Activated CD4-positive, alpha-beta T cell treated with anti-CD3 and anti-CD28 coated beads, Interleukin-2, amount 10 ng/mL, durations not matched to agents 7 days and 5 days (primary cell): ENCODE data around the gene ERFL. TPM values are rescaled to one million over a fixed set of nuclear protein-coding genes. Genes with fewer than 3 reads are reported as not detected.
A peak's percentile ranks its signal among the peaks of the same experiment; 100 is the strongest.

Experiments
- CTCF ChIA-PET: fragments of 350-600 bp; sonication (Branson Sonifier 250); formaldehyde crosslinking; loops from one replicate; lab custom pipeline; 2021; ENCODE audit warnings: antibody characterized with exemption; lab: Charles Lee
- POLR2A ChIA-PET: fragments of 350-600 bp; sonication (Branson Sonifier 250); formaldehyde crosslinking; loops from one replicate; lab custom pipeline; 2021; ENCODE audit warnings: antibody characterized with exemption; lab: Charles Lee
- DNase-seq: peaks from one replicate; pipeline ENCODE4 v3.0.0-alpha.2; 2020
- H3K27ac Mint-ChIP-seq: one replicate; pipeline ENCODE4 v1.8.0; 2021; ENCODE audit warnings: mild to moderate bottlenecking, moderate library complexity, mixed read lengths
- H3K27me3 Mint-ChIP-seq: one replicate; pipeline ENCODE4 v1.8.0; 2021; ENCODE audit warnings: mixed read lengths
- H3K36me3 Mint-ChIP-seq: one replicate; pipeline ENCODE4 v1.8.0; 2021; ENCODE audit warnings: low read depth, mixed read lengths
- H3K4me1 Mint-ChIP-seq: one replicate; pipeline ENCODE4 v1.8.0; 2021; ENCODE audit warnings: mixed read lengths
- H3K4me3 Mint-ChIP-seq: one replicate; pipeline ENCODE4 v1.8.0; 2021; ENCODE audit warnings: mild to moderate bottlenecking, moderate library complexity, mixed read lengths
- H3K9me3 Mint-ChIP-seq: one replicate; pipeline ENCODE4 v1.8.0; 2021; ENCODE audit warnings: mixed read lengths
- total RNA-seq, 2 experiments: library from RNA; stranded (reverse); gene quantifications; one replicate each; pipeline ENCODE4 v1.2.3, GENCODE V29; 2021

Gene ERFL
- total RNA-seq, 2 experiments from 2014 or later = 1.5 to 1.6 TPM

DNA sequence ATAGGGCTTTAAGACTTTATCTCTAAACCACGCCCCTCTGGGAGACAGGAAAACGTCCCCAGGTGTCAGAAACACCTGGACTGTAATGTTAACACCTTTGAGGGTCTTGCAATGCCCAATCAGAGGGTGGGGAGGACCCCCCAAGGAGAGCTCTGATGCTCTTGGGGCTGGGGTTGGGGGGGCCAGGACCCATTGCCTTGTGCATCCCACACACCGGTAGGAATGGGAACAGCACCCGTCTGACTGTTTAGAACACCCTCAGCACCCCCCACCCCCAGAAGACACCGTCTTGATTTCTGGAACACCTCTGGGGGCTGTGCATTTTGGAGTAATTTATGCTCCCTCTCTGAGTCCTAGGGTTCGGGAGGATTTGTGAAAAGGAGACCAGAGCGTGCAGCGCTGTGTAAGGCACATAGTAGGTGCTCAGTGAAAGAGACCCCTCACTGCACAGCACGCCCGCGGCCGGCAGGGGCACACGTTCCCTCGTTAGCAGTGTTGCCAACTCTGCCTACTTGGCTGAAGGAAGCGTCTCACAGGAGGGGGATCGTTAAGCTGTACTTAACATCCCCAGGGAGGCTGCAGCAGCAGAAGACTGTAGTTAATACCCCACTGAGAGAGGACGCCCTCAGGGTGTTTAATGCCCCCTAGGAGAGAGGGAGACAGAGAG is 2.8 kb upstream of the ERFL start:
- no peak overlapping the region for H3K27ac Mint-ChIP-seq
- no peaks in the 10 kb centered on the region for H3K9me3 Mint-ChIP-seq
- ChIA-PET CTCF (interaction anchor here (1.3 kb wide), 1 partner anchor 58 kb away, joined by 6 read pairs; no protein-coding TSS in a partner anchor), POLR2A (no interaction called here)
- peaks cover 43% of the 10 kb centered on the region for H3K4me1 Mint-ChIP-seq
- no peak overlapping the region for H3K4me3 Mint-ChIP-seq
- H3K36me3 Mint-ChIP-seq = peaks cover 3% of the 10 kb centered on the region
- DNase-seq = no peak
- peaks cover 39% of the 10 kb centered on the region for H3K27me3 Mint-ChIP-seq

- Mint-ChIP-seq H3K9me3 (no peaks in the 10 kb centered on the region), H3K27me3 (peaks cover 36% of the 10 kb centered on the region), H3K4me3 (peak overlapping the region; percentile 12), H3K27ac (no peak overlapping the region), H3K36me3 (peaks cover 3% of the 10 kb centered on the region), H3K4me1 (peaks cover 42% of the 10 kb centered on the region)
- ChIA-PET POLR2A (no interaction called here), CTCF (interaction anchor here (0.6 to 1.1 kb wide), 3 partner anchors 22 to 66 kb away, joined by 3 to 4 read pairs (median 3); no protein-coding TSS in a partner anchor)
- DNase-seq = no peak
Measured at GRCh38 chr19:41930322-41930722, 2.1 kb upstream of the ERFL start.

- no peaks in the 10 kb centered on the region for H3K9me3 Mint-ChIP-seq
- CTCF ChIA-PET = interaction anchor here (0.6 to 1.1 kb wide), 5 partner anchors 11 to 65 kb away, joined by 3 to 4 read pairs (median 3); no protein-coding TSS in a partner anchor
- H3K27me3 Mint-ChIP-seq = peaks cover 29% of the 10 kb centered on the region
- peak overlapping the region; percentile 75 for H3K4me3 Mint-ChIP-seq
- POLR2A ChIA-PET = interaction anchor here (0.6 kb wide), 1 partner anchor 31 kb away, joined by 4 read pairs; no protein-coding TSS in a partner anchor
- no peak for DNase-seq
- H3K27ac Mint-ChIP-seq = peak overlapping the region; percentile 76
- H3K36me3 Mint-ChIP-seq = peaks cover 3% of the 10 kb centered on the region
- peaks cover 35% of the 10 kb centered on the region for H3K4me1 Mint-ChIP-seq
Measured at GRCh38 chr19:41929536-41930071, 1.4 kb upstream of the ERFL start.

- Mint-ChIP-seq H3K36me3 (peaks cover 3% of the 10 kb centered on the region), H3K4me1 (peaks cover 30% of the 10 kb centered on the region), H3K27me3 (peaks cover 28% of the 10 kb centered on the region), H3K9me3 (no peaks in the 10 kb centered on the region), H3K4me3 (peak overlapping the region; percentile 75), H3K27ac (peak overlapping the region; percentile 76)
- DNase-seq = peak; percentile 54
- ChIA-PET POLR2A (interaction anchor here (0.6 to 1.0 kb wide), 2 partner anchors 17 to 30 kb away, joined by 4 read pairs; no protein-coding TSS in a partner anchor), CTCF (interaction anchor here (0.7 to 1.1 kb wide), 4 partner anchors 12 to 28 kb away, joined by 3 read pairs; no protein-coding TSS in a partner anchor)
Measured at GRCh38 chr19:41928754-41929535, 696 bp upstream of the ERFL start.

- peak; percentile 30 for DNase-seq
- H3K4me1 Mint-ChIP-seq = peaks cover 27% of the 10 kb centered on the region
- CTCF ChIA-PET = interaction anchor here (1.0 kb wide), 1 partner anchor 29 kb away, joined by 3 read pairs; no protein-coding TSS in a partner anchor
Measured at GRCh38 chr19:41927497-41928192, 604 bp downstream of the ERFL start.

GRCh38 chr19:41926763-41927496 is 1.3 kb downstream of the ERFL start:
- Mint-ChIP-seq H3K4me3 (no peak overlapping the region), H3K4me1 (peaks cover 31% of the 10 kb centered on the region), H3K27ac (no peak overlapping the region), H3K27me3 (peaks cover 26% of the 10 kb centered on the region), H3K9me3 (no peaks in the 10 kb centered on the region), H3K36me3 (peaks cover 3% of the 10 kb centered on the region)
- ChIA-PET CTCF (no interaction called here), POLR2A (no interaction called here)
- DNase-seq = no peak

More at GRCh38 chr19:41927497-41928192, 604 bp downstream of the ERFL start:
- Mint-ChIP-seq H3K27me3 (peaks cover 22% of the 10 kb centered on the region), H3K36me3 (peaks cover 3% of the 10 kb centered on the region), H3K27ac (no peak overlapping the region), H3K9me3 (no peaks in the 10 kb centered on the region), H3K4me3 (peak overlapping the region; percentile 68)
- POLR2A ChIA-PET = interaction anchor here (1.0 kb wide), 1 partner anchor 16 kb away, joined by 4 read pairs; no protein-coding TSS in a partner anchor

DNA sequence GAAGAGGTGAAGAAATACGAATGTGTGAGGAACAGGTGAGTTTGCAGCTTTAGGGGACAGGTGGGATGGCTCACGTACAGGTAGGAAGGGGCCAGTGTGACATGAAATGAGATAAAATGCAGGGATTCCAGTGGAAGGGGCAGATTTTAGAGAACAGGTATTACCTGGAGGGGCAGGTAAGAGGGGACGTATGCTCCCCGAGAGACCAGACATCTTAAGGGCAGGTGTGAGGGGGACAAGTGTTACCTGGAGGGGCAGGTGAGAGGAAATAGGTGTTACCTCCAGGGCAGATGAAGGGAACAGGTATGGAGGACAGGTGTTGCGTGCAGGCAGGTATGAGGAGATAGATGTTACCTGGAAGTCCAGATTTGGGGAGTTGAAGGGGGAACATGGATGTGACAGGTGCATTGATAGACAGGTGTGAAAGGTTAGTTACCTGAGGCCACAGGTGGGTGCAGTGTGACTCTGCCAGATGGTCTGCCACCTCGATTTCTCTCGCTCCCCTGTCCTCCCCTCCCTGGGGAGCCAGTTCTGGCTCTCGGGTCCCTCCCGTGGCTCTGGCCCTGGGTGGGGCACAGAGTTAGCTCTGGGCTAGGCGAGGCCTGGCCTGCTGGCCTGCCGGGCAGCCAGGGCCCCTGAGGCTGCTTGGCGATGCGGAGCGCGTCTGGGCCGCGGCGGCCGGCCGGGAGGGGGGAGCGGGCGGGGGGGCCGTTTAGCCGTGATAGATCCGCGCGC is 2.1 kb downstream of the ERFL start:
- Mint-ChIP-seq H3K4me3 (no peak overlapping the region), H3K27me3 (peaks cover 28% of the 10 kb centered on the region), H3K36me3 (peaks cover 3% of the 10 kb centered on the region), H3K9me3 (no peaks in the 10 kb centered on the region), H3K4me1 (peaks cover 34% of the 10 kb centered on the region), H3K27ac (no peak overlapping the region)
- no peak for DNase-seq
- ChIA-PET CTCF (no interaction called here), POLR2A (no interaction called here)

DNA sequence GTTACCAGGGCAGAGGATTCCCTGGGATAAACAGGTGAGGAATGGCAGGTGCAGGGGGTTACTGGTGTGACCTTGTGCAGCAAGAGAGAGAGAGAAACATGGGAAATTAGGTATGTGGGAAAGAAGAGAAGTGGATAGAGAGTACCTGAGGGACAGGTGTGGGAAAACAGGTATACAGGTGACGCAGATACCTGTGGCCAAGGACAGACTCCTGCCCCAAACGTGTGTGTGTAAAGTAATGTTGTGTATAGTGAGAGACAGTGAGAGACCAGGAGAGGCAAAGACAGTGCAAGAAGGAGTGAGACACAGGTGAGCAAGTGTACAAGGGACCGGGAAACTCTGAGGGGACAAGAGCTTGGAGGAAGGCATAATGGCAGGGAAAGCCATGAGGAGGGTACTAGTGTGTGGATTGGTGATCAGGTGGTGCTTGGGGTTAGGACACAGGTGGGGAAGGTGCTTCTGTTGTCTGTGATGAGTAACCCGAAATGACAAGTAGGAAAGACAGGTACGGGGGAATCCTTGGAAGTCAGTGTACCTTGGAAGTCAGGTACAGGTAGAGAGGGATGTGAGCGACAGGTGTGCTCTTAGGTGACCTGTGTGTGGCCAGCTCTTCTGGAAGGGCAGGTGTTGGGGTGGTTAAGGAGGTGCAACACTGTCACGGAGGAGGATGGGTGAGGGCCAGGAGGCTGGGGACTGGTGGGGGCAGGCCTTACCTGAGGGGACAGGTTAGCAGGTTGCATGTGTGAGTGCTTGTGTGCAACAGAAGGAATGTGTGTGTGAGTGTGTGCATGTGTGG is 2.8 kb downstream of the ERFL start:
- CTCF ChIA-PET = interaction anchor here (1.2 kb wide), 1 partner anchor 22 kb away, joined by 3 read pairs; no protein-coding TSS in a partner anchor
- no peak overlapping the region for H3K27ac Mint-ChIP-seq
- DNase-seq = no peak
- no peaks in the 10 kb centered on the region for H3K9me3 Mint-ChIP-seq
- H3K27me3 Mint-ChIP-seq = peaks cover 25% of the 10 kb centered on the region
- H3K4me1 Mint-ChIP-seq = peaks cover 30% of the 10 kb centered on the region
- POLR2A ChIA-PET = no interaction called here
- H3K36me3 Mint-ChIP-seq = peaks cover 3% of the 10 kb centered on the region
- no peak overlapping the region for H3K4me3 Mint-ChIP-seq

DNA sequence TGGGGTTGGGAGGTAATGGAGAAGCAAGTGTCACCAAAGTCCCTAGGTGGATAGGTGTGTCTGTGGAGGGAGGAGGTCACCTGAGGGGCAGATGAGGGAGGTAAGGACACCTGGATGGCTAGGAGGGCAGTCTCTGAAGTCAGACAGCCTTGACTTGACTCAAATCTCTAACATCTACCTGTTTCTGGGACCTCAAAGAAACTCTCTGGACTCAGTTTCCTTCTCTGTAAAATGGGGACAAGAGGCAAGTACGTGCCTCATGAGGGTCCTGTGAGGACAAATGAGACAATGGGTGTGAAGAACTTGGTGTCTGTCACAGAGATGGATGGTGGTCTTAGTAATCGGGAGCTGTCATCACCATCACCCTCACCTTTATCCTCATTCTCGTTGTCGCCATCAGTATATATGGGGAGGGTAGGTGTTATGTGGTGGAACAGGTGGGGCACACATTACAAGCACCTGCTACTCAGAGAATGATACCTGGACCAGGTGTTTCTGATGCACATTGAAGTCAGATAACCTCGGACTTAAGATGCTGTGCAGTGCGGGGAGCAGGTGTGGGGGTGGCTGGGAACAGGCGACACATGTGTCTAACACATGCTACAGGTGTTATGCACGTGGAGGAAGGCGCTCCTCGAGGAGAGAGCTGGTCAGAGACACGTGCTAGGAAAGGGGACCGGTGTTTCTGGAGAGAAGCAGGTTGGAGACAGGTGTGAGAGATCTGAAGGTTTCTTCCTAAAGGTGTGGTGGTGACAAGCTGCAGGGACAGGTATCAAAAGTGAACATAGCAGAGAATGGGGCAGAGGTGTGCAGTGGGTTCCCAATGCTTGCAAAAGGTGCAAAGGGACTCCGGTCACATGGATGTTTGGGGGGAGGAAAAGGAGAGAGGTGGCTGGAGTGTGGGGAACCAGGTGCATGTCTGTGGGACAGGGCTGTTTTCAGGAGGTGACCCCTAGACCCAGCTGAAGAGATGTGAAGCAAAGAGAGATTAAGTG is 3.8 kb downstream of the ERFL start:
- Mint-ChIP-seq H3K4me3 (no peak overlapping the region), H3K27ac (no peak overlapping the region), H3K27me3 (peaks cover 21% of the 10 kb centered on the region), H3K9me3 (no peaks in the 10 kb centered on the region), H3K36me3 (no peaks in the 10 kb centered on the region), H3K4me1 (peaks cover 21% of the 10 kb centered on the region)
- no peak for DNase-seq
- ChIA-PET POLR2A (no interaction called here), CTCF (interaction anchor here (1.2 kb wide), 1 partner anchor 21 kb away, joined by 3 read pairs; no protein-coding TSS in a partner anchor)
